Ovary (tissue), 9 donors: ENCODE data around the gene NANS. TPM values are rescaled to one million over a fixed set of nuclear protein-coding genes. Genes with fewer than 3 reads are reported as not detected.

Source experiments
- DNase-seq, 5 donors: peaks; one replicate each; pipeline ENCODE4 v3.0.0-alpha.2; 2019 to 2020
- H3K27ac ChIP-seq, 2 donors: fragments of 200-600 bp; one replicate each; pipeline versions ENCODE4 v1.5.1 to v1.8.0; 2019 to 2022
- H3K27me3 ChIP-seq: fragments of 200-600 bp; one replicate; pipeline ENCODE4 v1.8.0; 2022
- H3K36me3 ChIP-seq: fragments of 200-600 bp; sonication (generic); one replicate; pipeline ENCODE4 v1.5.1; 2019
- H3K4me1 ChIP-seq: one replicate; pipeline ENCODE4 v1.8.1; 2013; ENCODE audit warnings: mild to moderate bottlenecking, moderate library complexity; ENCODE audit not compliant: insufficient read depth
- H3K4me3 ChIP-seq: fragments of 200-600 bp; sonication (generic); one replicate; pipeline ENCODE4 v1.5.1; 2017
- H3K9me3 ChIP-seq, 2 donors: fragments of 200-600 bp in 1 of 2; sonication (generic) in 1 of 2; one replicate each; pipeline versions ENCODE4 v1.5.1 to v1.8.1; 2013 to 2019; ENCODE audit warnings: mild to moderate bottlenecking in 1 of 2, moderate library complexity in 1 of 2
- EP300 ChIP-seq: sonication (generic); formaldehyde crosslinking; IDR thresholded peaks from one replicate; pipeline ENCODE4 v1.6.1; 2017; ENCODE audit warnings: antibody characterized with exemption
- POLR2A ChIP-seq: fragments of 450-650 bp; IDR thresholded peaks from one replicate; pipeline ENCODE4 v1.6.1; 2017; ENCODE audit warnings: antibody characterized with exemption, mild to moderate bottlenecking, moderate library complexity
- WGBS, 3 donors: extraction: QIAGEN DNeasy Blood & Tissue Kit in 1 of 3; methylation state at CpG; one replicate each; pipeline versions ENCODE4 v1.1.5 to v1.1.7; 2013 to 2017; 5-methylcytosine and 5-hydroxymethylcytosine counted together
- intact Hi-C, 4 donors: fragments of 100-400 bp; cut with DNase I; formaldehyde crosslinking; loops; one replicate each; pipeline versions ENCODE4 v1.11.0 to v1.15.1; 2022 to 2023
- polyA plus RNA-seq, 2 donors: library from polyadenylated mRNA; stranded (reverse); fragments of 200-250 nt in 1 of 2; fragments of 350-450 nt in 1 of 2; fragmentation: Illumina TruSeq in 1 of 2; extraction: RNeasy Lipid Tissue Mini Kit (QIAGEN cat#74804) in 1 of 2; gene quantifications; one replicate each; pipeline ENCODE4 v1.2.3, GENCODE V29; 2013 to 2014
- total RNA-seq, 7 donors: library from RNA; depleted of rRNA in 2 of 7; stranded (reverse); fragments of >200 nt in 2 of 7; fragmentation: NEBNext Ultra II Directional in 3 of 7; extraction: Animal tissue kit (Norgen Biotek cat#: 25700) in 3 of 7; gene quantifications; one replicate each; pipeline versions ENCODE4 v1.1.0 to v1.2.4, GENCODE V29; 2016 to 2023
- TF ChIP-seq, protein P1 (sequence below), 3 donors: fragments of 450-650 bp in 2 of 3; fragments of 200-600 bp in 1 of 3; IDR thresholded peaks; one replicate each; pipeline versions ENCODE4 v1.5.1 to v1.8.0; 2016 to 2022; ENCODE audit warnings: antibody characterized with exemption in 3 of 3, mild to moderate bottlenecking in 1 of 3
- donor health status: DM: no; HTN: no; CAD: no; lungs with moderate emphysema.
- donor health status: DM: no; HTN: no; CAD: no.
- donor health status: Bipolar disorder and iron deficiency.
- donor health status: DM: yes; HTN: yes; CAD: no.
- donor health status: DM: no; HTN: no; CAD: no.
- donor health status: DM: yes; HTN: yes; CAD: no.

The NANS gene
- total and polyA plus RNA-seq, 9 donors, result 24.1 to 43.8 (median 33.8) TPM

DNA sequence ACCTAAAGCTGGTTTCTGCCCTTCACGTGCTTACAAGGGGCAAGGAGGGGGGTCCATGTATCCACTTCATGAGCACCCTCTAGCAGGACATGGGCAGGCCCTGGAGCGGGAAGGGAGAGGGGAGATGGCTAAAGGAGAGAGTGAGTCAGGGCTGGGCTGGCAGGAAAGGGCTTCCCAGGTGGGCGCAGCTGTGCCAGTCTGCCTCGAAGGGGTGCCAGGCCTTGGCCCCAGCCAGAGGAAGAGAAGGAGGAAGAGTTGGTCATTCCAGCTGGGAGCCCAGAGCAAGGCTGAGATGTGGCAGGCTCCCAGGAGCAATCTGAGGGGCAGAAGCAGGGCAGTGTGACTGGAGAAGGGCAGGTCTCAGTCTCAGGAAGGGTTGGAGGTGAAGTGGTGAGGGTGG lies 37.8 kb downstream of the NANS start:
- H3K9me3 ChIP-seq, result no peaks in the 10 kb centered on the region
- no peak for DNase-seq
- TF ChIP-seq, protein P1, sequence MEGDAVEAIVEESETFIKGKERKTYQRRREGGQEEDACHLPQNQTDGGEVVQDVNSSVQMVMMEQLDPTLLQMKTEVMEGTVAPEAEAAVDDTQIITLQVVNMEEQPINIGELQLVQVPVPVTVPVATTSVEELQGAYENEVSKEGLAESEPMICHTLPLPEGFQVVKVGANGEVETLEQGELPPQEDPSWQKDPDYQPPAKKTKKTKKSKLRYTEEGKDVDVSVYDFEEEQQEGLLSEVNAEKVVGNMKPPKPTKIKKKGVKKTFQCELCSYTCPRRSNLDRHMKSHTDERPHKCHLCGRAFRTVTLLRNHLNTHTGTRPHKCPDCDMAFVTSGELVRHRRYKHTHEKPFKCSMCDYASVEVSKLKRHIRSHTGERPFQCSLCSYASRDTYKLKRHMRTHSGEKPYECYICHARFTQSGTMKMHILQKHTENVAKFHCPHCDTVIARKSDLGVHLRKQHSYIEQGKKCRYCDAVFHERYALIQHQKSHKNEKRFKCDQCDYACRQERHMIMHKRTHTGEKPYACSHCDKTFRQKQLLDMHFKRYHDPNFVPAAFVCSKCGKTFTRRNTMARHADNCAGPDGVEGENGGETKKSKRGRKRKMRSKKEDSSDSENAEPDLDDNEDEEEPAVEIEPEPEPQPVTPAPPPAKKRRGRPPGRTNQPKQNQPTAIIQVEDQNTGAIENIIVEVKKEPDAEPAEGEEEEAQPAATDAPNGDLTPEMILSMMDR (IDR thresholded peaks at IDR 0.05), result no peak
- TF ChIP-seq EP300 (no peak), POLR2A (no peak)
- H3K27ac ChIP-seq, result no peak overlapping the region
- no peak overlapping the region for H3K4me3 ChIP-seq
- intact Hi-C loops, result no loop called here
- no peaks in the 10 kb centered on the region for H3K36me3 ChIP-seq
- 73 to 86% (median 86%) methylated on average over 4 of the region's 4 CpGs for WGBS, 3 donors
- no peaks in the 10 kb centered on the region for H3K27me3 ChIP-seq
- H3K4me1 ChIP-seq, result no peaks in the 10 kb centered on the region

DNA sequence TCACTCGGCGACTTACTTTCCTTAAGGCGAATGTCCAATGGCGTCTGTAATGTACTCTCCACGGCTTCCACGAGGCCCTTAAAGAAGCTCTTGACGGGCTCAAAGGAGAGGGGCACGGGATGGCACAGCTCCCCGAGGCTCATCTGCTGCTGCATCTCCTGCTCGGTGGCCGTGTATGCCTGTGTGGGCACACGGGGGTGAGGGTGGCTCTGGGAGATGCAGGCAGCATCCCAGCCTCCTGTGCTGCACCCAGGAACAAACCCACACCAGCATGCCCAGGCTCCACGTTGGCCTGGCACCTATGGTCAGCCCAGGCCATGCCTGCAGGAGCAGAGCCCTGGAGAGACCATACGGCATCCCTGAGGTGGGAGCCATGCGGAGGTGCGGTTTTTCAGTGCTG lies 38.3 kb downstream of the NANS start:
- intact Hi-C loops, result no loop called here
- no peaks in the 10 kb centered on the region for H3K9me3 ChIP-seq
- H3K27me3 ChIP-seq, result no peaks in the 10 kb centered on the region
- H3K27ac ChIP-seq, result no peak overlapping the region
- DNase-seq, result no peak
- TF ChIP-seq EP300, result no peak
- no peak for TF ChIP-seq POLR2A
- TF ChIP-seq, protein P1 (IDR thresholded peaks at IDR 0.05), result no peak
- WGBS, 3 donors, result 91 to 96% (median 92%) methylated on average over 16 of the region's 16 CpGs
- no peaks in the 10 kb centered on the region for H3K4me1 ChIP-seq
- no peaks in the 10 kb centered on the region for H3K36me3 ChIP-seq
- no peak overlapping the region for H3K4me3 ChIP-seq

DNA sequence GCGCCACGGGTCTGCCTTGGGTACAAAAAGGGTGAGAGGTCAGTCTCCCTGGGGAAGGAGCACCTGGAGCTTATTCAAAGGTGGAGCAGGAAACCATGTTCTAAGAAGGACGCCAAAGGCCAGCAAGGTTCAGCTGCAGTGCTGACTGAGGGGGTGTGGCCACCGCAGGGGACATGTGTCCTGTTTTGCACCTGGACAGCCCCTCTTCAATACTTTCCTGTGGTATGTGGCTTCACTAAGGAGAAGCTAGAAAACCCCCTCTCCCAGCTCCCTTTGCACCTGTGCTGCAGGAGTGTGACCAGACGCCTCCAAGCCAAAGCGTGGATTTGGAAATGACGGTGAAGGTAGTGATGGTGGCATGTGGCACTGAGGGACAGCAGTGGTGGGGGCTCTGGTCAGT lies 38.9 kb downstream of the NANS start:
- no peaks in the 10 kb centered on the region for H3K36me3 ChIP-seq
- WGBS, 3 donors, result 88 to 90% (median 89%) methylated on average over 7 of the region's 7 CpGs
- intact Hi-C loops, result no loop called here

DNA sequence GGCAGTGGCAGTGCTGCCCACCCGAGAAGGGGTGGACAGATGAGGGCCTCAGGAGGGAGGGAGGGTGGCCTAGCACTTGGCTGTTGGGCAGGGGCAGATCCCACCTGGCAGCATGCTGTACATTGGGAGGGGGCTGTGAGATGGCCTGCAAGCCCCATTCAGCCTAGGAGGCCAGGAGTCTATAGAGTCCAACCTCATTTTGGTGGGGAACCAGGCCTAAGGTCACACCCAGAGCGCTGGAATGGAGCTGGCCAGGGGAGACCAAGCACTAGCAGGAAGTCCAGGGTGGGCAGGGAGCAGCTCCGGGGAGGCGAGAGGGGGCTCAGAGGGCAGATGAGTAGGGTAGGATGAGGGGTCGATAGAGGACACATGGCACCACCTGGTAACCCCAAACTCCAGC lies 39.6 kb downstream of the NANS start:
- Histone ChIP-seq H3K27me3 (no peaks in the 10 kb centered on the region), H3K27ac (no peak overlapping the region), H3K4me1 (no peaks in the 10 kb centered on the region), H3K4me3 (no peak overlapping the region), H3K9me3 (no peaks in the 10 kb centered on the region), H3K36me3 (no peaks in the 10 kb centered on the region)
- DNase-seq, result no peak
- 93 to 97% (median 95%) methylated on average over 5 of the region's 5 CpGs for WGBS, 3 donors
- intact Hi-C loops, result no loop called here
- TF ChIP-seq POLR2A (no peak), EP300 (no peak)
- TF ChIP-seq, protein P1 (IDR thresholded peaks at IDR 0.05), result no peak

More for the DNA sequence above, 38.9 kb downstream of the NANS start:
- DNase-seq, result no peak
- no peaks in the 10 kb centered on the region for H3K9me3 ChIP-seq
- H3K27ac ChIP-seq, result no peak overlapping the region
- H3K4me3 ChIP-seq, result no peak overlapping the region
- H3K4me1 ChIP-seq, result no peaks in the 10 kb centered on the region
- no peaks in the 10 kb centered on the region for H3K27me3 ChIP-seq
- TF ChIP-seq, protein P1 (IDR thresholded peaks at IDR 0.05), result no peak
- TF ChIP-seq POLR2A, result no peak
- TF ChIP-seq EP300, result no peak
